ENCODE results near the gene HACD3.
"Not testable (repeated sequence)": the region's sequence is repeated elsewhere in the genome, so short reads cannot be mapped to it uniquely, and the experiment has no call there.

The HACD3 gene

GRCh38 chr15:65529762-65530317 is 423 bp upstream of the HACD3 start:
- Histone ChIP-seq H3K4me1 (ENCODE audit: insufficient read depth, insufficient read length) (peaks cover 2% of the 10 kb centered on the region), H3K9me3 (ENCODE audit: insufficient read depth, low read length) (no peaks in the 10 kb centered on the region), H3K27me3 (ENCODE audit: insufficient read depth, insufficient read length) (no peaks in the 10 kb centered on the region), H3K9ac (ENCODE audit: insufficient read length, low read depth) (peak overlapping the region; percentile 70), H3K36me3 (ENCODE audit: insufficient read depth, insufficient read length, low read length) (peaks cover 12% of the 10 kb centered on the region), H3K4me3 (ENCODE audit: insufficient read length, low read depth) (peak overlapping the region; percentile 99)
- DNase-seq (ENCODE audit: low read depth, low spot score): no peak
- TF ChIP-seq SUZ12 (IDR thresholded peaks at IDR 0.05; ENCODE audit: extremely low read depth, insufficient read depth, insufficient read length) (no peak), YY1 (IDR thresholded peaks at IDR 0.05; ENCODE audit: insufficient read depth, insufficient read length) (no peak), ZNF274 (IDR thresholded peaks at IDR 0.05; ENCODE audit: low read depth, low read length) (no peak)

DNA sequence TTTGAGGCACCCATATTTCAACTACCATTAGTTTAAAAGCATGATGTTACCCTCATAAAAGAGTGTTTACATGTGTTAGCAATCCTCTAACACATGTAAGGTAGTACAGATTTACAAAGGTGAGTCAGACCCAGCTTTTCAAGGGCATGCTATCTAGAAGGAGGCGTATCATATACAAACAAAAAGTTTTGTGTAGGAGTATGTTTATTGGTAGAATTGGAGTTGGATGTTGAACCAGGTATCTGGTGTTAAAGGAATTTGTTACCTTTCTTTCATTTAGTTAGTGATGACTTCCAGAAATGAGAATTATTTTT is 2.4 kb downstream of the HACD3 start:
- no peaks in the 10 kb centered on the region for H3K9me3 ChIP-seq (ENCODE audit: insufficient read depth, low read length)
- H3K27me3 ChIP-seq (ENCODE audit: insufficient read depth, insufficient read length): no peaks in the 10 kb centered on the region
- H3K4me3 ChIP-seq (ENCODE audit: insufficient read length, low read depth): no peak overlapping the region
- TF ChIP-seq SUZ12 (IDR thresholded peaks at IDR 0.05; ENCODE audit: extremely low read depth, insufficient read depth, insufficient read length) (no peak), YY1 (IDR thresholded peaks at IDR 0.05; ENCODE audit: insufficient read depth, insufficient read length) (no peak), ZNF274 (IDR thresholded peaks at IDR 0.05; ENCODE audit: low read depth, low read length) (no peak)
- DNase-seq (ENCODE audit: low read depth, low spot score): no peak
- peaks cover 31% of the 10 kb centered on the region for H3K36me3 ChIP-seq (ENCODE audit: insufficient read depth, insufficient read length, low read length)
- H3K9ac ChIP-seq (ENCODE audit: insufficient read length, low read depth): no peak overlapping the region
- peaks cover 2% of the 10 kb centered on the region for H3K4me1 ChIP-seq (ENCODE audit: insufficient read depth, insufficient read length)

- peaks cover 2% of the 10 kb centered on the region for H3K4me1 ChIP-seq (ENCODE audit: insufficient read depth, insufficient read length)
- H3K27me3 ChIP-seq (ENCODE audit: insufficient read depth, insufficient read length): no peaks in the 10 kb centered on the region
- no peak overlapping the region for H3K9ac ChIP-seq (ENCODE audit: insufficient read length, low read depth)
- no peak for DNase-seq (ENCODE audit: low read depth, low spot score)
- no peaks in the 10 kb centered on the region for H3K9me3 ChIP-seq (ENCODE audit: insufficient read depth, low read length)
- no peak overlapping the region for H3K4me3 ChIP-seq (ENCODE audit: insufficient read length, low read depth)
- TF ChIP-seq YY1 (IDR thresholded peaks at IDR 0.05; ENCODE audit: insufficient read depth, insufficient read length) (no peak), SUZ12 (IDR thresholded peaks at IDR 0.05; ENCODE audit: extremely low read depth, insufficient read depth, insufficient read length) (no peak), ZNF274 (IDR thresholded peaks at IDR 0.05; ENCODE audit: low read depth, low read length) (no peak)
- peaks cover 31% of the 10 kb centered on the region for H3K36me3 ChIP-seq (ENCODE audit: insufficient read depth, insufficient read length, low read length)
Measured at GRCh38 chr15:65533057-65533756, 2.9 kb downstream of the HACD3 start.

GRCh38 chr15:65535192-65535591 is 4.9 kb downstream of the HACD3 start:
- Histone ChIP-seq H3K4me3 (ENCODE audit: insufficient read length, low read depth) (no peak overlapping the region), H3K27me3 (ENCODE audit: insufficient read depth, insufficient read length) (no peaks in the 10 kb centered on the region), H3K9me3 (ENCODE audit: insufficient read depth, low read length) (no peaks in the 10 kb centered on the region), H3K36me3 (ENCODE audit: insufficient read depth, insufficient read length, low read length) (peaks cover 37% of the 10 kb centered on the region), H3K4me1 (ENCODE audit: insufficient read depth, insufficient read length) (peaks cover 2% of the 10 kb centered on the region), H3K9ac (ENCODE audit: insufficient read length, low read depth) (no peak overlapping the region)
- TF ChIP-seq SUZ12 (IDR thresholded peaks at IDR 0.05; ENCODE audit: extremely low read depth, insufficient read depth, insufficient read length): no peak
- no peak for TF ChIP-seq YY1 (IDR thresholded peaks at IDR 0.05; ENCODE audit: insufficient read depth, insufficient read length)
- TF ChIP-seq ZNF274 (IDR thresholded peaks at IDR 0.05; ENCODE audit: low read depth, low read length): no peak
- DNase-seq (ENCODE audit: low read depth, low spot score): no peak

GRCh38 chr15:65540314-65540713 is 10.1 kb downstream of the HACD3 start:
- H3K4me1 ChIP-seq (ENCODE audit: insufficient read depth, insufficient read length): no peaks in the 10 kb centered on the region
- H3K27me3 ChIP-seq (ENCODE audit: insufficient read depth, insufficient read length): no peaks in the 10 kb centered on the region
- TF ChIP-seq SUZ12 (IDR thresholded peaks at IDR 0.05; ENCODE audit: extremely low read depth, insufficient read depth, insufficient read length): no peak
- no peak for TF ChIP-seq YY1 (IDR thresholded peaks at IDR 0.05; ENCODE audit: insufficient read depth, insufficient read length)
- TF ChIP-seq ZNF274 (IDR thresholded peaks at IDR 0.05; ENCODE audit: low read depth, low read length): no peak
- peaks cover 23% of the 10 kb centered on the region for H3K36me3 ChIP-seq (ENCODE audit: insufficient read depth, insufficient read length, low read length)
- DNase-seq (ENCODE audit: low read depth, low spot score): no peak
- H3K4me3 ChIP-seq (ENCODE audit: insufficient read length, low read depth): no peak overlapping the region
- no peaks in the 10 kb centered on the region for H3K9me3 ChIP-seq (ENCODE audit: insufficient read depth, low read length)
- H3K9ac ChIP-seq (ENCODE audit: insufficient read length, low read depth): no peak overlapping the region

GRCh38 chr15:65541231-65541820 is 11.1 kb downstream of the HACD3 start:
- Histone ChIP-seq H3K9me3 (ENCODE audit: insufficient read depth, low read length) (no peaks in the 10 kb centered on the region), H3K27me3 (ENCODE audit: insufficient read depth, insufficient read length) (no peaks in the 10 kb centered on the region), H3K4me3 (ENCODE audit: insufficient read length, low read depth) (no peak overlapping the region), H3K36me3 (ENCODE audit: insufficient read depth, insufficient read length, low read length) (peaks cover 14% of the 10 kb centered on the region), H3K4me1 (ENCODE audit: insufficient read depth, insufficient read length) (no peaks in the 10 kb centered on the region), H3K9ac (ENCODE audit: insufficient read length, low read depth) (no peak overlapping the region)
- no peak for TF ChIP-seq YY1 (IDR thresholded peaks at IDR 0.05; ENCODE audit: insufficient read depth, insufficient read length)
- TF ChIP-seq SUZ12 (IDR thresholded peaks at IDR 0.05; ENCODE audit: extremely low read depth, insufficient read depth, insufficient read length): no peak
- no peak for TF ChIP-seq ZNF274 (IDR thresholded peaks at IDR 0.05; ENCODE audit: low read depth, low read length)
- DNase-seq (ENCODE audit: low read depth, low spot score): no peak

DNA sequence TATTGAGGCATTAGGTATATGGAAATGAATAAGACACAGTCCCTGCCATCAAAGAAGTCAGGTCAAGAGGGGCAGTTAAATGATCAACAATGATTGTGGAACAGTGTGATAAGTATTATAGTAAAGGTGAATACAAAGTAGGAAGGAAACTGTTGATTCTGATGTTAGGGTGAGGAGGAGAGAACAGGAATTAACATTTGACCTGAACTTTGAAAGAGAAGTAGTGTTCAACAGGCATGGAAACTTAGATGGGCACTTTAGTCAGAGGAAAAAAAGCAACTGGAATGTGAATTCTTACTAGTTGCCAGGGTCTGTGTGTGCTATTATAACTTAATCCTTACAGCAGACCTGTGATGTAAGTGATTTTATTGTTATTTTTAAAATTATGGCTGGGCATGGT is 17.6 kb downstream of the HACD3 start:
- Histone ChIP-seq H3K27me3 (ENCODE audit: insufficient read depth, insufficient read length) (no peaks in the 10 kb centered on the region), H3K4me3 (ENCODE audit: insufficient read length, low read depth) (no peak overlapping the region), H3K4me1 (ENCODE audit: insufficient read depth, insufficient read length) (no peaks in the 10 kb centered on the region), H3K9ac (ENCODE audit: insufficient read length, low read depth) (no peak overlapping the region), H3K36me3 (ENCODE audit: insufficient read depth, insufficient read length, low read length) (peaks cover 11% of the 10 kb centered on the region), H3K9me3 (ENCODE audit: insufficient read depth, low read length) (no peaks in the 10 kb centered on the region)
- DNase-seq (ENCODE audit: low read depth, low spot score): no peak
- TF ChIP-seq YY1 (IDR thresholded peaks at IDR 0.05; ENCODE audit: insufficient read depth, insufficient read length) (no peak), SUZ12 (IDR thresholded peaks at IDR 0.05; ENCODE audit: extremely low read depth, insufficient read depth, insufficient read length) (no peak), ZNF274 (IDR thresholded peaks at IDR 0.05; ENCODE audit: low read depth, low read length) (no peak)

DNA sequence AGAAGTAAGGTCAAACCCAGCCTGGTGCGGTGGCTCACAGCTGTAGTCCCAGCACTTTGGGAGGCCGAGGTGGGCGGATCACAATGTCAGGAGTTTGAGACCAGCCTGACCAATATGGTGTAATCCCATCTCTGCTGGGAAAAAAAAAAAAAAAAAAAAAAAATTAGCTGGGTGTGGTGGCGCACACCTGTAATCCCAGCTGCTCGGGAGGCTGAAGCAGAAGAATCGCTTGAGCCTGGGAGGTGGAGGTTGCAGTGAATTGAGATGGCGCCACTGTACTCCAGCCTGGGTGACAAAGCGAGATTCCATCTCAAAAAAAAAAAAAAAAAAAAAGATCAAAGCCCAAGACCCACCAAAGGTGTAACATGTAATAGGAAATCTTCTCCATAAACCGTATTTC is 19.0 kb downstream of the HACD3 start:
- not testable (repeated sequence) for H3K4me3 ChIP-seq (ENCODE audit: insufficient read length, low read depth); H3K9ac ChIP-seq (ENCODE audit: insufficient read length, low read depth); DNase-seq (ENCODE audit: low read depth, low spot score); H3K4me1 ChIP-seq (ENCODE audit: insufficient read depth, insufficient read length); H3K9me3 ChIP-seq (ENCODE audit: insufficient read depth, low read length); H3K27me3 ChIP-seq (ENCODE audit: insufficient read depth, insufficient read length)
- H3K36me3 ChIP-seq (ENCODE audit: insufficient read depth, insufficient read length, low read length): peaks cover 24% of the 10 kb centered on the region
